Natural killer cell (primary cell): Measurements from ENCODE around the gene RECK. TPM values are rescaled to one million over a fixed set of nuclear protein-coding genes. Genes with fewer than 3 reads are reported as not detected.
A peak's percentile ranks its signal among the peaks of the same experiment; 100 is the strongest.

Source experiments
- ATAC-seq, 3 donors: fragments of 150-1000 bp in 2 of 3; fragments of 200-7000 bp in 1 of 3; cut with Tn5 transposase; 1 replicate in 1 of 3; 2 replicates in 2 of 3; pipeline ENCODE4 v1.10.0; 2021; ENCODE audit warnings: mild to moderate bottlenecking in 2 of 3, moderate library complexity in 2 of 3
- DNase-seq, 2 donors: peaks; one replicate each; pipeline versions ENCODE4 v3.0.0 to v3.0.0-alpha.2; 2013 to 2021; ENCODE audit warnings: mixed read lengths in 1 of 2
- H3K27ac ChIP-seq: one replicate; pipeline ENCODE4 v1.5.1; 2013; ENCODE audit warnings: mild to moderate bottlenecking, low read length
- H3K27me3 ChIP-seq: one replicate; pipeline ENCODE4 v1.6.1; 2013; ENCODE audit warnings: low read length; ENCODE audit not compliant: control insufficient read depth, insufficient read depth
- H3K36me3 ChIP-seq: one replicate; pipeline ENCODE4 v1.6.1; 2013; ENCODE audit warnings: low read length; ENCODE audit not compliant: control insufficient read depth, insufficient read depth
- H3K4me1 ChIP-seq: one replicate; pipeline ENCODE4 v1.6.1; 2013; ENCODE audit warnings: low read length; ENCODE audit not compliant: control insufficient read depth, insufficient read depth
- H3K4me3 ChIP-seq: one replicate; pipeline ENCODE4 v1.5.1; 2013; ENCODE audit warnings: low read length
- H3K9me3 ChIP-seq: one replicate; pipeline ENCODE4 v1.6.1; 2013; ENCODE audit warnings: low read length; ENCODE audit not compliant: control insufficient read depth, insufficient read depth
- H3K27ac Mint-ChIP-seq, 2 donors: one replicate each; pipeline ENCODE4 v1.8.0; 2022; ENCODE audit warnings: mild to moderate bottlenecking in 2 of 2, mixed read lengths in 2 of 2, moderate library complexity in 1 of 2
- H3K27me3 Mint-ChIP-seq, 2 donors: one replicate each; pipeline ENCODE4 v1.8.0; 2022; ENCODE audit warnings: low read depth in 2 of 2, mixed read lengths in 2 of 2
- H3K36me3 Mint-ChIP-seq: one replicate; pipeline ENCODE4 v1.8.0; 2022; ENCODE audit warnings: mixed read lengths
- H3K4me1 Mint-ChIP-seq, 2 donors: one replicate each; pipeline ENCODE4 v1.8.0; 2022; ENCODE audit warnings: mixed read lengths in 2 of 2
- H3K4me3 Mint-ChIP-seq: one replicate; pipeline ENCODE4 v1.8.0; 2022; ENCODE audit warnings: mild to moderate bottlenecking, moderate library complexity, mixed read lengths
- H3K9me3 Mint-ChIP-seq, 2 donors: one replicate each; pipeline ENCODE4 v1.8.0; 2022; ENCODE audit warnings: mixed read lengths in 2 of 2
- WGBS: methylation state at CpG from one replicate; pipeline ENCODE4 v1.1.7; 2013; ENCODE audit warnings: missing lambda C conversion rate; ENCODE audit not compliant: insufficient coverage; 5-methylcytosine and 5-hydroxymethylcytosine counted together
- intact Hi-C: fragments of 100-400 bp; cut with micrococcal nuclease; formaldehyde crosslinking; loops from one replicate; pipeline ENCODE4 v1.14.2; 2022
- total RNA-seq, 4 donors: library from RNA; stranded (reverse); fragments of 120-200 nt in 1 of 4; gene quantifications; one replicate each; pipeline versions ENCODE4 v1.2.3 to v1.2.4, GENCODE V29; 2013 to 2022
- TF ChIP-seq, protein P1 (sequence below): fragments of 200-600 bp; IDR thresholded peaks from one replicate; pipeline ENCODE4 v1.8.0; 2022; ENCODE audit warnings: antibody characterized with exemption

RECK gene
- total RNA-seq, 3 donors from 2014 or later (not counting 1 experiment from before 2014, with no cell fraction given), result 7.4 to 10.3 (median 8.0) TPM

DNA sequence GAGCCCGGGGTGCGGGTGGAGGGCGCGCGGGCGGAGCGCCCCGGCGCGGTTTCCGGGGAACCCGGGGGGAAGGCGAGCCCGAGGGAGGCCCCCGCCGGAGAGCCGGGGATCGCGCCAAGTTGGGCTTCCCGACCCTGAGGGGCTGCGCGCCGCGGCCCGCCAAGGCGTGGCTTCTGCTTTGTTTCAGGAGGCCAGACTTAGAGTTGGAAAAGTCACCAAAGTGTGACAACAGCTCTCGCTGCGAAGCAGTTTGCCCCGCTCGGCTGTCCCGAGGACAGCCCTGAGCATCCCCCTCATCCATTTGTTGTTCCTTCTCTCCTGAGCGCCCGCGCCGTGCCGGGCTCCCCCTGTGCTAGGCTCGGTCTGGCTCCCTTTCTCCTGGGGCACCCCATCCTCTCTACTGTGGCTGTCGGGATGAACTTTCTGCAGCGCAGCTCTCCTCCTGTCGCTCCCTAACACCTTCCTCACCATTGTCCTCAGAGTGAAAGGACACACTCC, 100.2 kb downstream of the RECK start:
- peak overlapping the region; percentile 96 for H3K4me3 Mint-ChIP-seq
- Histone ChIP-seq H3K27ac (peak overlapping the region; percentile 77), H3K4me3 (peak overlapping the region; percentile 70), H3K27me3 (no peaks in the 10 kb centered on the region), H3K9me3 (no peaks in the 10 kb centered on the region), H3K36me3 (peaks cover 2% of the 10 kb centered on the region), H3K4me1 (peaks cover 62% of the 10 kb centered on the region)
- ATAC-seq, result peak; percentile 5 to 36 (median 27)
- whole genome bisulfite sequencing, result under 1% methylated on average over 40 of the region's 40 CpGs
- no peak for DNase-seq
- no peaks in the 10 kb centered on the region for H3K36me3 Mint-ChIP-seq
- H3K27me3 Mint-ChIP-seq, result no peaks in the 10 kb centered on the region
- TF ChIP-seq, protein P1, sequence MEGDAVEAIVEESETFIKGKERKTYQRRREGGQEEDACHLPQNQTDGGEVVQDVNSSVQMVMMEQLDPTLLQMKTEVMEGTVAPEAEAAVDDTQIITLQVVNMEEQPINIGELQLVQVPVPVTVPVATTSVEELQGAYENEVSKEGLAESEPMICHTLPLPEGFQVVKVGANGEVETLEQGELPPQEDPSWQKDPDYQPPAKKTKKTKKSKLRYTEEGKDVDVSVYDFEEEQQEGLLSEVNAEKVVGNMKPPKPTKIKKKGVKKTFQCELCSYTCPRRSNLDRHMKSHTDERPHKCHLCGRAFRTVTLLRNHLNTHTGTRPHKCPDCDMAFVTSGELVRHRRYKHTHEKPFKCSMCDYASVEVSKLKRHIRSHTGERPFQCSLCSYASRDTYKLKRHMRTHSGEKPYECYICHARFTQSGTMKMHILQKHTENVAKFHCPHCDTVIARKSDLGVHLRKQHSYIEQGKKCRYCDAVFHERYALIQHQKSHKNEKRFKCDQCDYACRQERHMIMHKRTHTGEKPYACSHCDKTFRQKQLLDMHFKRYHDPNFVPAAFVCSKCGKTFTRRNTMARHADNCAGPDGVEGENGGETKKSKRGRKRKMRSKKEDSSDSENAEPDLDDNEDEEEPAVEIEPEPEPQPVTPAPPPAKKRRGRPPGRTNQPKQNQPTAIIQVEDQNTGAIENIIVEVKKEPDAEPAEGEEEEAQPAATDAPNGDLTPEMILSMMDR, result no peak
- peak overlapping the region; percentile 93 to 100 for H3K27ac Mint-ChIP-seq
- H3K9me3 Mint-ChIP-seq, result no peaks in the 10 kb centered on the region
- H3K4me1 Mint-ChIP-seq, result peaks cover 50 to 58% of the 10 kb centered on the region in 2 donors
- intact Hi-C loops, result loop anchor here (1.0 to 5.0 kb wide), 2 partner anchors 14 to 35 kb away; no protein-coding TSS in a partner anchor

DNA sequence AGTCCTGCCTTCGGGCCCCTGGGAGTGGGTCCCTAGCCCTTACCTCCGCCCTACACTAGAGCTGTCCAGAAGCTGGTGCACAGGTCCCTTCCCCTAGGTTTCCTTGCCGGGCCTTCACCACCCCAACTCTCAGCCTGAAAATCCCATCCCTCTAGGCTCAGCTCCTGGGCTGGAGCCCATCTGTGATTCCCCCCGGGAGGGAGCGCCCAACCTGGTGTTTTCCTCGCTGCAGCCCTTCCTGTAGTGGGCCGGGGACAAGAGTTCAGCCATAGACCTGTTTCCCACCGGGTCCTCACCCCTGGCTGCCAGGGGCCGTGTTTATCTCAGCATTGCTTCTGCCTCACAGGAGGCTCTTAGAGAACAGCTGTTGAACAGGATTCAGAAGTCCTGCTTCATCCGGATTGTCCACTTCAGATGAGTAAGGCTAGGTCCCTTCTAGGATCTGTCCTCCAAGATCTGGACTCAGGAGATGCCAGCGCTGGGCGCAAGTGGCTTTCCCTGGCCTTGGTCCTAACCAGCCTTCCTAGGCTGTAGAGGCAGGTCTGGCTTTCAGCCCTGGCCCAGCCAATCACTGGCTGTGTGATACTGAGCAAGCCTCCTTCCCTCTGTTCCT, 100.8 kb downstream of the RECK start:
- WGBS, result 44% methylated on average over 12 of the region's 12 CpGs
- Histone ChIP-seq H3K36me3 (peaks cover 2% of the 10 kb centered on the region), H3K9me3 (no peaks in the 10 kb centered on the region), H3K4me1 (peaks cover 68% of the 10 kb centered on the region), H3K27ac (peak overlapping the region; percentile 77), H3K4me3 (peak overlapping the region; percentile 70), H3K27me3 (no peaks in the 10 kb centered on the region)
- Mint-ChIP-seq H3K36me3 (no peaks in the 10 kb centered on the region), H3K27me3 (no peaks in the 10 kb centered on the region), H3K9me3 (no peaks in the 10 kb centered on the region), H3K27ac (peak overlapping the region; percentile 93 to 100), H3K4me3 (peak overlapping the region; percentile 96), H3K4me1 (peaks cover 56 to 63% of the 10 kb centered on the region in 2 donors)
- intact Hi-C loops, result loop anchor here (5.0 kb wide), 1 partner anchor 35 kb away; no protein-coding TSS in a partner anchor
- TF ChIP-seq, protein P1, result no peak
- ATAC-seq, result no peak
- no peak for DNase-seq

DNA sequence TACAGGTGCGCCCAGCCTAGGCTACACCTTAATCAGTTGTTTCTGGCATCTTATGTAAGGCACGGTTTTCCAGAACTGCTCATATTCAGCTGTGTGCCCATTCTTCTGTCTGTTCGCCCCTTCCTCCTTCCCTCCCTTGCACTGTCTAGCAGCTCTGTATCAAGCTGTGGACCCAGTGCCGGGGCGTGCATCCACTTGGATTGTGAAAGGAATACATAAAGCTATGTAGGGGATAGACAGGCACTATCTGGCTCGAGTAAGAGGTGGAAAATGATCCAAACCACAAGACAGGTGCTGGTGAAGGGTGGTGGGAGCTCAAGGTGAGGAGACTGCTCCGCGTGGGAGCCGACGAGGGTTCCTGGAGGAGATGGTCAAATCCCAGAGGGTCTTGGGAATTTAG, 101.8 kb downstream of the RECK start:
- peaks cover 2% of the 10 kb centered on the region for H3K36me3 ChIP-seq
- Mint-ChIP-seq H3K27ac (peak overlapping the region; percentile 93 to 100), H3K4me1 (peaks cover 66 to 73% of the 10 kb centered on the region in 2 donors), H3K9me3 (no peaks in the 10 kb centered on the region), H3K27me3 (no peaks in the 10 kb centered on the region), H3K4me3 (peak overlapping the region; percentile 96), H3K36me3 (no peaks in the 10 kb centered on the region)
- intact Hi-C loops, result loop anchor here (5.0 kb wide), 1 partner anchor 36 kb away; no protein-coding TSS in a partner anchor
- no peaks in the 10 kb centered on the region for H3K27me3 ChIP-seq
- no peak overlapping the region for H3K4me3 ChIP-seq
- peak overlapping the region; percentile 11 for H3K27ac ChIP-seq
- WGBS, result 95% methylated on average over 10 of the region's 10 CpGs
- H3K9me3 ChIP-seq, result no peaks in the 10 kb centered on the region
- TF ChIP-seq, protein P1, result no peak
- H3K4me1 ChIP-seq, result peaks cover 78% of the 10 kb centered on the region
- ATAC-seq (no peak), DNase-seq (no peak)
